K562 (cell line): ENCODE data around the gene MLKL. TPM values are rescaled to one million over a fixed set of nuclear protein-coding genes. Genes with fewer than 3 reads are reported as not detected.

Experiments used
- ATAC-seq: fragments of 200-7000 bp; cut with Tn5 transposase; 3 replicates; pipeline ENCODE4 v1.9.1; 2020; ENCODE audit warnings: moderate library complexity
- BruUV-seq: library from RNA; stranded (reverse); fragments of 400-500 nt; replicated peaks from 2 replicates; lab custom pipeline; 2021; lab: Mats Ljungman, UMichigan
- CTCF ChIA-PET: fragments of 300-600 bp; formaldehyde crosslinking; extraction: SDS; loops from one replicate; lab custom pipeline; 2021; ENCODE audit warnings: low intra/inter-chr PET ratio; lab: Yijun Ruan, JAX
- POLR2A ChIA-PET: fragments of 300-600, 350-650 bp; sonication (Branson Sonifier 250); formaldehyde crosslinking; extraction: SDS; loops from one replicate; lab custom pipeline; 2021; ENCODE audit warnings: antibody characterized with exemption, inconsistent platforms; lab: Yijun Ruan, JAX
- DNase-seq, 4 experiments: peaks; one replicate each; pipeline versions ENCODE4 v3.0.0 to v3.0.0-alpha.2; 2011 to 2018; ENCODE audit warnings: low spot score in 3 of 4, mixed read lengths in 3 of 4; ENCODE audit errors: extremely low read depth in 1 of 4
- FAIRE-seq: peaks from 2 replicates; lab custom pipeline; 2011; peaks lifted over from hg19 to GRCh38; lab: Jason Lieb, UNC
- H2AFZ ChIP-seq: 2 replicates; pipeline ENCODE4 v1.6.0; 2011; ENCODE audit warnings: low read depth, low read length, control low read depth, inconsistent platforms
- H3K27ac ChIP-seq: fragments of 200-600 bp; 3 replicates; pipeline ENCODE4 v1.8.0; 2011; ENCODE audit warnings: low read depth, mild to moderate bottlenecking, control low read depth, inconsistent platforms, low read length, moderate library complexity, mixed read lengths; ENCODE audit errors: extremely low read depth
- H3K27me3 ChIP-seq, 2 experiments: fragments of 300-600 bp in 1 of 2; 2 replicates in 1 of 2; 3 replicates in 1 of 2; pipeline versions ENCODE4 v1.6.0 to v1.8.0; 2011; ENCODE audit warnings: inconsistent platforms in 2 of 2, low read length in 2 of 2, mild to moderate bottlenecking in 1 of 2, mixed read lengths in 1 of 2, moderate library complexity in 1 of 2; ENCODE audit not compliant: control insufficient read depth in 2 of 2, insufficient read depth in 2 of 2
- H3K36me3 ChIP-seq: fragments of 300-600 bp; 3 replicates; pipeline ENCODE4 v1.8.0; 2011; ENCODE audit warnings: mild to moderate bottlenecking, low read length, inconsistent platforms; ENCODE audit not compliant: control insufficient read depth, insufficient read depth
- H3K4me1 ChIP-seq, 2 experiments: fragments of 200-600 bp in 1 of 2; replicated peaks in 1 of 2; 2 replicates in 1 of 2; 3 replicates in 1 of 2; pipeline versions ENCODE4 v1.5.1 to v1.8.0; 2011; ENCODE audit warnings: inconsistent platforms in 2 of 2, low read length in 2 of 2, mild to moderate bottlenecking in 1 of 2, mixed read lengths in 1 of 2, moderate library complexity in 1 of 2; ENCODE audit not compliant: control insufficient read depth in 2 of 2, insufficient read depth in 2 of 2
- H3K4me2 ChIP-seq: 2 replicates; pipeline ENCODE4 v1.6.1; 2011; ENCODE audit warnings: low read length, control low read depth, inconsistent platforms, mixed read lengths; ENCODE audit not compliant: insufficient read depth
- H3K4me3 ChIP-seq: fragments of 200-600 bp; sonication (generic), shearing (Covaris generic); 2 replicates; pipeline ENCODE4 v1.5.1; 2016; ENCODE audit warnings: control low read depth, inconsistent platforms
- H3K79me2 ChIP-seq: fragments of 200-600 bp; 3 replicates; pipeline ENCODE4 v1.8.0; 2011; ENCODE audit warnings: low read length, inconsistent platforms; ENCODE audit not compliant: control insufficient read depth, insufficient read depth
- H3K9ac ChIP-seq, 2 experiments: 2 replicates each; pipeline versions ENCODE4 v1.6.0 to v1.6.1; 2011; ENCODE audit warnings: low read depth in 2 of 2, low read length in 2 of 2, control low read depth in 1 of 2, inconsistent platforms in 1 of 2, mild to moderate bottlenecking in 1 of 2, mixed read lengths in 1 of 2; ENCODE audit not compliant: insufficient read depth in 1 of 2
- H3K9me1 ChIP-seq: one replicate; pipeline ENCODE4 v1.6.0; 2011; ENCODE audit warnings: inconsistent platforms, mild to moderate bottlenecking, low read length, moderate library complexity; ENCODE audit not compliant: control insufficient read depth, insufficient read depth
- H3K9me3 ChIP-seq: replicated peaks from 2 replicates; pipeline ENCODE4 v1.5.1; 2011; ENCODE audit warnings: low read depth, low read length, inconsistent platforms; ENCODE audit not compliant: control insufficient read depth, insufficient read depth
- H4K20me1 ChIP-seq: replicated peaks from 2 replicates; pipeline ENCODE4 v1.6.1; 2011; ENCODE audit warnings: low read length, inconsistent platforms, mixed read lengths; ENCODE audit not compliant: control insufficient read depth, insufficient read depth
- ARID4B ChIP-seq: sonication (generic); formaldehyde crosslinking; IDR thresholded peaks from 2 replicates; pipeline ENCODE4 v1.8.0; 2022; ENCODE audit warnings: mild to moderate bottlenecking, missing genetic modification reagents
- E2F4 ChIP-seq: sonication (generic); formaldehyde crosslinking; IDR thresholded peaks from 2 replicates; pipeline ENCODE4 v1.8.0; 2022; ENCODE audit warnings: mild to moderate bottlenecking, low read depth, missing genetic modification reagents
- HINFP ChIP-seq: fragments of 450-650 bp; conservative IDR thresholded peaks from 2 replicates; pipeline ENCODE4 v1.6.1; 2016; ENCODE audit warnings: missing genetic modification characterization, low read depth, mild to moderate bottlenecking, control low read depth, missing compliant biosample characterization
- MEF2A ChIP-seq: IDR thresholded peaks from 2 replicates; pipeline ENCODE4 v1.6.1; 2011; ENCODE audit warnings: low read depth, mild to moderate bottlenecking, low read length, moderate library complexity; ENCODE audit not compliant: control insufficient read depth
- POLR2B ChIP-seq: fragments of 450-650 bp; IDR thresholded peaks from 2 replicates; pipeline ENCODE4 v1.6.1; 2018; ENCODE audit warnings: low read depth; ENCODE audit not compliant: partially characterized antibody
- WGBS: fragments of 100-300 bp; shearing (Covaris generic); methylation state at CpG from one replicate; pipeline ENCODE4 v1.1.6; 2016; ENCODE audit warnings: low coverage, mixed read lengths; ENCODE audit not compliant: insufficient coverage; ENCODE audit errors: missing lambda C conversion rate; 5-methylcytosine and 5-hydroxymethylcytosine counted together
- in situ Hi-C: fragments of 300-500 bp; cut with MboI; formaldehyde crosslinking; loops from 4 replicates; pipeline ENCODE4 v1.15.0; 2018; ENCODE audit warnings: inconsistent platforms, mixed read lengths
- intact Hi-C: fragments of 100-400 bp; cut with micrococcal nuclease; formaldehyde crosslinking; loops from 2 replicates; pipeline ENCODE4 v1.14.2; 2022
- polyA plus RNA-seq, 8 experiments: library from polyadenylated mRNA; depleted of rRNA in 4 of 8; stranded (reverse) in 5 of 8; unstranded in 3 of 8; fragments of >200 nt; fragmentation: Nextera tagmentation in 2 of 8; fragmentation: Illumina TruSeq in 1 of 8; extraction: Ambion mirVana in 2 of 8; extraction: Trizol in 1 of 8; gene quantifications; 2 replicates each; pipeline versions ENCODE4 v1.2.1 to v1.2.3, GENCODE V29; 2011 to 2014; ENCODE audit warnings: inconsistent platforms in 1 of 8, missing spikeins in 1 of 8
- total RNA-seq, 7 experiments: library from RNA; depleted of rRNA in 6 of 7; stranded (reverse); fragments of >200 nt in 6 of 7; fragmentation: Illumina TruSeq in 2 of 7; extraction: Trizol in 2 of 7; gene quantifications; 2 replicates each; pipeline versions ENCODE4 v1.2.1 to v1.2.3, GENCODE V29; 2011 to 2021; ENCODE audit warnings: low replicate concordance in 1 of 7

The MLKL gene
- total and polyA plus RNA-seq, 9 of the 15 experiments (the other 6 are each of a cell fraction or from before 2014, with no cell fraction given): 1.6 to 6.1 (median 4.8) TPM

GRCh38 chr16:74661064-74661463 lies 39.6 kb downstream of the MLKL start (continued):
- TF ChIP-seq HINFP (tag): no peak

GRCh38 chr16:74660383-74660782 lies 40.3 kb downstream of the MLKL start:
- no peaks in the 10 kb centered on the region for H3K9me3 ChIP-seq
- H3K9me1 ChIP-seq: no peaks in the 10 kb centered on the region
- no peak overlapping the region for H3K9ac ChIP-seq
- intact Hi-C loops (no loop called here), in situ Hi-C loops (no loop called here)
- H3K4me2 ChIP-seq: no peak overlapping the region
- peaks cover 97% of the 10 kb centered on the region for H3K36me3 ChIP-seq
- BruUV-seq: no TSS peak
- TF ChIP-seq ARID4B (CRISPR knock-in tag) (no peak), POLR2B (peak; percentile 23), MEF2A (no peak), E2F4 (CRISPR knock-in tag) (no peak)
- TF ChIP-seq, all 486 proteins: peak for 1
- no peak for DNase-seq
- ATAC-seq: no peak
- H3K27ac ChIP-seq: no peak overlapping the region
- peaks cover 4 to 16% of the 10 kb centered on the region in 2 experiments; a peak in 4 of 5 replicates for H3K4me1 ChIP-seq
- ChIA-PET CTCF (no interaction called here), POLR2A (interaction anchor here (1.1 kb wide), 1 partner anchor 18 kb away, joined by 3 read pairs; no protein-coding TSS in a partner anchor)
- H3K4me3 ChIP-seq: no peak overlapping the region
- peaks cover 41% of the 10 kb centered on the region for H4K20me1 ChIP-seq
- no peak overlapping the region for H2AFZ ChIP-seq
- peaks cover 99% of the 10 kb centered on the region for H3K79me2 ChIP-seq
- 81% methylated on average over 4 of the region's 4 CpGs for WGBS
- H3K27me3 ChIP-seq: no peaks in the 10 kb centered on the region
- FAIRE-seq: no peak
